22Rv1 (cell line): ENCODE results near the gene CTDSPL.

Experiments
- CTCF ChIP-seq: fragments of 450-650 bp; IDR thresholded peaks from 2 replicates; pipeline ENCODE4 v1.5.1; 2017; ENCODE audit warnings: mild to moderate bottlenecking
- ZFX ChIP-seq: fragments of 450-650 bp; IDR thresholded peaks from 2 replicates; pipeline ENCODE4 v1.6.1; 2017; ENCODE audit warnings: antibody characterized with exemption, borderline replicate concordance

- no peak for TF ChIP-seq CTCF
- TF ChIP-seq ZFX = no peak
Measured at GRCh38 chr3:38015984-38016383, 154.3 kb downstream of the CTDSPL start.
